DLD1 (cell line): ENCODE data around the gene CUEDC2.

ENCODE experiments used
- in situ Hi-C: cut with HindIII; loops from 2 replicates; pipeline ENCODE4 v1.10.0; 2017; ENCODE audit warnings: low sequenced_read_pairs

Gene CUEDC2

GRCh38 chr10:102398172-102399020 lies 34.0 kb downstream of the CUEDC2 start:
- in situ Hi-C loops: no loop called here

- in situ Hi-C loops: no loop called here
These were observed 34.9 kb downstream of the CUEDC2 start for GRCh38 chr10:102397222-102398171.

DNA sequence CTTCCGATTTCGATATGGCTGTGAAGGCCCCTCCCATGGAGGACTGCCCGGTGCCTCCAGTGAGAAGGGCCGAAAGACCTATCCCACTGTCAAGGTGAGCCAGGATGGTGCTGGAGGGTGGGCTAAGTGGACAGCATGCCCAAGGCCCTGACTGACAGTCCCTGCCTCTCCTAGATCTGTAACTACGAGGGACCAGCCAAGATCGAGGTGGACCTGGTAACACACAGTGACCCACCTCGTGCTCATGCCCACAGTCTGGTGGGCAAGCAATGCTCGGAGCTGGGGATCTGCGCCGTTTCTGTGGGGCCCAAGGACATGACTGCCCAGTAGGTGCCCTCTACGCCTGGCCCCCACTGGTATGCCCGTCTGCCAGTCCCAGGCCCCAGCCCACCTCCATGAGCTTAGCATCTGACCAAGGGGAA lies 35.6 kb downstream of the CUEDC2 start:
- in situ Hi-C loops: no loop called here

GRCh38 chr10:102396317-102396650 lies 36.1 kb downstream of the CUEDC2 start:
- in situ Hi-C loops: no loop called here

DNA sequence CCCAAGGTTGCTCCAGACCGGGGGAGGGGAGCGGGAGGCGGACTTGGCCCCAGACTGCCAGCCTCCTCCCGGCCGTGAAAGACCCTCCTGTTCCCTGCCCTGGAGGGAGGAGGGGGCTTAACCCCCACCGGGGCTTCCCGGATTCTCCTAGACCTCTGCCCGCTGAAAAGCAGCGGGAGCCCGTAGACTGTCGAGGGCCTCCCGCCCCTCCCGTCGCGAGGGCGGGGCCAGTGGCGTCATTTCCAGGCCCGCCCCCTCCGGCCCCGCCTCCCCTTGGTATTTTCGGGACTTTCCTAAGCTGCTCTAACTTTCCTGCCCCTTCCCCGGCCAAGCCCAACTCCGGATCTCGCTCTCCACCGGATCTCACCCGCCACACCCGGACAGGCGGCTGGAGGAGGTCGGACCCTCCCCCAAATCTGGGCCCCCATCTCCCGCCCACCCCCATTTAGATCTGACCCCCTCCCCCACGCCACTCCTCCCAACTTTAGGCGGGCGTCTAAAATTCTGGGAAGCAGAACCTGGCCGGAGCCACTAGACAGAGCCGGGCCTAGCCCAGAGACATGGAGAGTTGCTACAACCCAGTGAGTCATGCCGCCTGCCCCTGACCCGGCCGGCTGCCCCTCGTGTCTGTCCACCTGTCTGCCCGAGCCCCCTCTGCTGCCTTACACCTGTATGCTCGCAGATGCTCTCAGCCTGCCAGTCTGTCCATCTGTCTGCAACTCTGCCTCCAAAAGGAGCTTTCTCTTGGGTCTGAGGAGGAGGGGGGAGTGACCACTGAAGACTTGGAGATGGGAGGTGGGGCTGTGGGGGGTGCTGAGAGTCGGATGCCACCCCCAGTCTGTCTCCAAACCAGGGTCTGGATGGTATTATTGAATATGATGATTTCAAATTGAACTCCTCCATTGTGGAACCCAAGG lies 36.7 kb downstream of the CUEDC2 start, which contains the start of gene NFKB2:
Gene NFKB2 (plus strand): TSS at position 306 of the 917 bp plus-strand sequence. CDS start 255 bp downstream, at position 561.
- in situ Hi-C loops: no loop called here

- in situ Hi-C loops: no loop called here
These were observed 37.5 kb downstream of the CUEDC2 start for GRCh38 chr10:102394801-102395399.

- in situ Hi-C loops: no loop called here
These were observed 38.1 kb downstream of the CUEDC2 start for GRCh38 chr10:102394079-102394800.

GRCh38 chr10:102393411-102394078 lies 38.8 kb downstream of the CUEDC2 start:
- in situ Hi-C loops: no loop called here

DNA sequence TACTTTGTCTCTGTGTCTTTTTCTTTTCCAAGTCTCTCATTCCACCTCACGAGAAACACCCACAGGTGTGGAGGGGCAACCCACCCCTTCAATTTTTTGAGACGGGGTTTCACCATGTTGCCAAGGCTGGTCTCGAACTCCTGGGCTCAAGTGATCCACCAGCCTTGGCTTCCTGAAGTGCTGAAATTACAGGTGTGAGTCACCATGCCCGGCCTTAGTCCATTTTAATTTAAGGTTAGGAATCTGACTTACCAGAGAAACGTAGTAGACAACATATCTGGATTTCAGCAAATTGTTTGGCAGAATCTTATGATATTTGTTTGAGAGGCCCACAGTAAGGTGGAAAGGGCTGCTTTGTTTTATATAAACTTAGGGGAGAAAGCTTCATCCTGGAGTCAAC lies 40.1 kb downstream of the CUEDC2 start:
- in situ Hi-C loops: no loop called here

DNA sequence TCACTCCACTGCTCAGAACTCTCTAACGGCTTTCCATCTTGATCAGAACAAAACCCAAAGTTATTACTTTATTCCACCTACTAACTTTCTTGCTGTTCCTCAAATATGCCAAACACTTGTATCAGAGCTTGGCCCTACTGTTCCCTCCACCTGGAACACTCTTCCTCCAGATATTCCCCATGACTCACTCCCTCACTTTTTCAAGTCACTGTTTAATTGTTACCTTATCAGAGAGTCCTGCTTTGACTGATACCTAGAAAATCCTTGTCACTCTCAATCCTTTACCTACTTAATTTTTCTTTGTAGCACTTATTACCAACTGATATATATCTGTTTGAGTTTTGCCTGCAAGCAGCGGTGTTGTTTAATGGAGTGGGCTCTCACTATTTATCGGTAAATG lies 42.5 kb downstream of the CUEDC2 start:
- in situ Hi-C loops: no loop called here

DNA sequence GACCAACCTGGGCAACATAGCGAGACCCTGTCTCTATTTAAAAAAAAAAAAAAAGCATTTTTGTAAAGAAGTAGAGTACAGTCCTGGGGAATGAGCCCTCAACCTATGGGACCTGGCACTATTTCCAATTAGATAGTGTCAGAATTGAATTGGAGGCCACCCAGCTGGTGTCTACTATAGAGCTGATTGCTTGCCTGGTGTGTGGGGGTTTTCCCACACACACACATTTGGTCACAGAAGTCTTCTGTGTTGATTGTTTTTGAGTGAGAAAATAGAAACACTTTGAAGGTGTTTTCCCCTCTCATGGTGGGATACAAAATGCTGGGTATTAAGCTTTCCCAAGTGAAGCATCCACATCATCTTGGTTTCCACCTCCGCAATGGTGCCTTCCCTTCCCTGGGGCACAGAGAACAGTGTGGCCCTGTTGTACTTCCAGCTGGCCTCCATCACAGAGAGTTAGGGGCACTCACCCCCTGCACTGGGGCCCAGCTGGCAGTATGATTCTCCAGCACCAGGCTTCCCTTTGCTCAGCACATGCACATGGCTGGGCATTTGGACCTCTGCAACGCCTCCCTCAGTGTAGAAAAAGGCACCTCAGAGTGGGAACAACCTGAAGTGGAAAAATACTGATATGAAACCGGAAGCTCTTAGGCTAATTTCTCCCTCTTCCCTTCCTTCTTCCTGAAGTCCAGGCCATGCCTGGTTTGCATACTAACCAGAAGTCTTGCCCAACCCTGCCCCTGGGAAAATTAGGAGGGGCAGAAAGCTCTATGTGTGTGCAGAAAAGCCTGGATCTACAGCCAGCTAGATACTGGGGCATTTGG lies 47.6 kb downstream of the CUEDC2 start:
- in situ Hi-C loops: no loop called here

- in situ Hi-C loops: no loop called here
These were observed 48.3 kb downstream of the CUEDC2 start for GRCh38 chr10:102384053-102384452.

GRCh38 chr10:102382871-102383270 lies 49.5 kb downstream of the CUEDC2 start:
- in situ Hi-C loops: no loop called here

- in situ Hi-C loops: no loop called here
These were observed 50.4 kb downstream of the CUEDC2 start for GRCh38 chr10:102381983-102382382.

DNA sequence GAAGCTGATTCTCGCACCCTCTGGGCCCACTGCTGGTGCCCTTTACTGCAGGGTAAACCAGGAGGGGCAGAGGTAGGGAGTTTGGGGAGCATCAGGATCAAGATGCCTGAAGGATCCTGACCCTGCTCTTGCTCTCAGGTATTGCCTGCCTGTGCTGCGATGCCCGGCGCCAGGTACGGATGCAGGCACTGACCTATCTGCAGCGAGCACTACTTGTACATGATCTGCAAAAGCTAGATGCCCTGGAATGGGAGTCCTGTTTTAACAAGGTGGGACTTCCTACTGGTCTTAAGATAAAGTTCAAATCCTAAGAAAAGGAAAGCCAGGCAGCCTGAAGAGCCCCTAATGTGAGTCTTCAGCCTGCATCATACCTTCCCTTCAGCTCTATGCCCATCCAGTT lies 53.0 kb downstream of the CUEDC2 start:
- in situ Hi-C loops: no loop called here

GRCh38 chr10:102376901-102377300 lies 55.5 kb downstream of the CUEDC2 start:
- in situ Hi-C loops: no loop called here

- in situ Hi-C loops: no loop called here
These were observed 56.5 kb downstream of the CUEDC2 start for GRCh38 chr10:102375867-102376266.

GRCh38 chr10:102375250-102375649 lies 57.1 kb downstream of the CUEDC2 start:
- in situ Hi-C loops: no loop called here
